ES-I3 (cell line): ENCODE measurements around the gene SLC9A3.

Source experiments
- H3K36me3 ChIP-seq: 2 replicates; pipeline ENCODE4 v1.6.1; 2013; ENCODE audit warnings: mild to moderate bottlenecking, low read length, control low read depth, moderate library complexity; ENCODE audit not compliant: insufficient read depth
- H3K4me1 ChIP-seq: 2 replicates; pipeline ENCODE4 v1.6.1; 2013; ENCODE audit warnings: mild to moderate bottlenecking, control low read depth, low read length; ENCODE audit not compliant: insufficient read depth
- H3K9ac ChIP-seq: 2 replicates; pipeline ENCODE4 v1.6.1; 2013; ENCODE audit warnings: low read depth, mild to moderate bottlenecking, low read length, moderate library complexity
- H3K9me3 ChIP-seq: 2 replicates; pipeline ENCODE4 v1.6.1; 2013; ENCODE audit warnings: mild to moderate bottlenecking, low read length, moderate library complexity; ENCODE audit not compliant: control insufficient read depth, insufficient read depth

Gene SLC9A3

GRCh38 chr5:538271-538771 lies 14.1 kb upstream of the SLC9A3 start:
- H3K9me3 ChIP-seq = no peaks in the 10 kb centered on the region
- H3K4me1 ChIP-seq = no peaks in the 10 kb centered on the region
- no peak overlapping the region for H3K9ac ChIP-seq
- no peaks in the 10 kb centered on the region for H3K36me3 ChIP-seq

- Histone ChIP-seq H3K9me3 (no peaks in the 10 kb centered on the region), H3K9ac (no peak overlapping the region), H3K4me1 (no peaks in the 10 kb centered on the region), H3K36me3 (no peaks in the 10 kb centered on the region)
Measured at GRCh38 chr5:537621-538071, 13.4 kb upstream of the SLC9A3 start.

DNA sequence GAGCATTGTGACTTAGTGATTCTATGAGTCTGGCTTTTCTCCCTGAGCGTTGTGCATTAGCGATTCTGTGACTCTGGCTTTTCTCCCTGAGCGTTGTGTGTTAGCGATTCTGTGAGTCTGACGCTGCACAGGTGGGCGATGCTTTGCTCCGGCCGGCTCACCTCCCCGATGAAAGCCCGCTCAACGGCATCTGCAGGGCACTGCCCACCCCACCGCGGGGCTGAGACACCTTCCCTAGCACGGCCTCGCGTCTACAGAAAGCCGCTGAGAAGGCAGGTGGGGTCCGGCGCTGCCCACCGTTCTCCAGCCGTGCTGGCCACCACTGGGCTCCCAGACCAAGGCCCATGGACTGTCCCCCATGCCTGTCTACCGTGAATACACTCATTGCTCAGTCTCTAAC lies 12.8 kb upstream of the SLC9A3 start:
- Histone ChIP-seq H3K9ac (no peak overlapping the region), H3K36me3 (no peaks in the 10 kb centered on the region), H3K4me1 (no peaks in the 10 kb centered on the region), H3K9me3 (no peaks in the 10 kb centered on the region)

DNA sequence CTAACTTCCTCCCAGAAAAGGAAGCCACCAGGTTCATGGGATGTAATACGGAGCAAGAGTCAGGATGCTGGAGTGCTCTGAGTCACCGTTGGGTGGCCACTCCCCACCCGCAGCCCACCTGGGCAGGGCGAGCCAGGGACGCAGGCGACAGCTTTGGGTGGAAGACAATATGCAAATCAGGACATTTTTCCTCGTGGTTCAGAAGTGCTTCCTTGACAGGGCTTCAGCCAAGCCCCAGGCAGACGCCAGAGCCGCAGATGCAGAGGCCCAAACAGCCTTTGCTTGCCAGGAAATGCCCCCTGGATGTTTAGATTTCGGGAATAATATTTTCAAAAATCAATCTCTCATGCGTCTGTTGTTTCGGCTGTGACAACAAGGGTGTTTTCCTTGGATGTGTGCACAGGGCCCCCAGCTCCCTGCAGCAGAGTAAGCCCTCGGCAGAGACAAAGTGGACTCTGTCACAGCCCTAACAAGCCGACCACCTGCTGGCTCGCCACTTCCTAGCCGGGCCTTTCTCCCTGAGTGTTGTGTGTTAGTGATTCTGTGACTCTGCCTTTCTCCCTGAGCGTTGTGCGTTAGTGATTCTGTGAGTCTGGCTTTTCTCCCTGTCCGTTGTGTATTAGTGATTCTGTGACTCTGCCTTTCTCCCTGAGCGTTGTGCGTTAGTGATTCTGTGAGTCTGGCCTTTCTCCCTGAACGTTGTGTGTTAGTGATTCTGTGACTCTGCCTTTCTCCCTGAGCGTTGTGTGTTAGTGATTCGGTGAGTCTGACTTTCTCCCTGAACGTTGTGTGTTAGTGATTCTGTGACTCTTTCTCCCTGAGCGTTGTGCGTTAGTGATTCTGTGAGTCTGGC lies 11.8 kb upstream of the SLC9A3 start:
- Histone ChIP-seq H3K36me3 (no peaks in the 10 kb centered on the region), H3K4me1 (no peaks in the 10 kb centered on the region), H3K9ac (no peak overlapping the region), H3K9me3 (no peaks in the 10 kb centered on the region)

DNA sequence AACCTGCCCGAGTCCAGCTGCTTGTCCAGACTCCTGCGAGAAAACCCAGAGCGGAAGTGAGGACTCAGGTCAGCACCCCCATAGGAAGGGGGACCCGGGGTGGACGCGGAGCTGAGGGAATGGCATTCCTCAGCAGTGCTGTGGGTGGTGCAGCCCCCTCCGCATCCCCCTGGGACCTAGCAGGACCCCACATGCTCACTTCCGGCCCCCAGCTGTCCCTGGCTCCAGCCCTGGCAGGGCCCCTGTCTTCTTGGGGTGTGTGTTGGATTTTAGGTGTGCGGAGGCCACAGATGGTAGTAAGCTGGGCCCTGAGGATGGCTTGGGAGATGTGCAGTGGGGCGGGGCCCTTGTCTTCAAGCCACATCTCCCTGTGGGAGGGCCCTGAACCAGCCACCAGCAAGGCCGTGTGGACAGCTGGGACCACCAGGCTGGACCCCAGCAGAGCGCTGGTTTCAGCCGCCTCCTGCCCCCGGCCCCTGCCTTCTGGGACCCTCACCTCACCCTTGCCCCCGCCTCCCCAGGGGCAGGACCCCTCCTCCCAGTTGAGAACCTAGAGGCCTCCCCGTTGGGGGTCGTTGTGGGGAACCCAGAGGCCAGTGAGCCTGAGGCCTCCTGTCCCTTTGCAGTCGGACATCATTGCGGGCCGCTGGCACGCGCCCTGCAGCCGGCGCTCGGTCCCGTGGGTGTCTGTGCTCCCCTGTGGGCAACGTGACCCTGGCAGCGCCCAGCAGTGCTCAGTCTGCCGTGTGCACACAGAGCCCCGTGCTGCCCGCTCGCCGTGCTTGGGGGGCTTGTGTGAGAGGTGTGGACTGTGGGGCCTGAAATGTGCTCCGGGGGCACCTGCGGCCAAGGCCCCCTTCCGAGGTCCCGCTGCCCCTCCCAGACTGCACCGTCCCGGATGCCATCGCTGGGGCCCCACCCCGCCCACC lies 10.8 kb upstream of the SLC9A3 start:
- H3K9ac ChIP-seq = no peak overlapping the region
- H3K9me3 ChIP-seq = no peaks in the 10 kb centered on the region
- no peaks in the 10 kb centered on the region for H3K36me3 ChIP-seq
- no peaks in the 10 kb centered on the region for H3K4me1 ChIP-seq

- H3K9me3 ChIP-seq = no peaks in the 10 kb centered on the region
- no peak overlapping the region for H3K9ac ChIP-seq
Measured at GRCh38 chr5:533955-534742, 9.9 kb upstream of the SLC9A3 start.

GRCh38 chr5:533243-533954 lies 9.2 kb upstream of the SLC9A3 start:
- Histone ChIP-seq H3K4me1 (no peaks in the 10 kb centered on the region), H3K36me3 (no peaks in the 10 kb centered on the region), H3K9me3 (no peaks in the 10 kb centered on the region), H3K9ac (no peak overlapping the region)

More at GRCh38 chr5:533955-534742, 9.9 kb upstream of the SLC9A3 start:
- no peaks in the 10 kb centered on the region for H3K4me1 ChIP-seq
- no peaks in the 10 kb centered on the region for H3K36me3 ChIP-seq

DNA sequence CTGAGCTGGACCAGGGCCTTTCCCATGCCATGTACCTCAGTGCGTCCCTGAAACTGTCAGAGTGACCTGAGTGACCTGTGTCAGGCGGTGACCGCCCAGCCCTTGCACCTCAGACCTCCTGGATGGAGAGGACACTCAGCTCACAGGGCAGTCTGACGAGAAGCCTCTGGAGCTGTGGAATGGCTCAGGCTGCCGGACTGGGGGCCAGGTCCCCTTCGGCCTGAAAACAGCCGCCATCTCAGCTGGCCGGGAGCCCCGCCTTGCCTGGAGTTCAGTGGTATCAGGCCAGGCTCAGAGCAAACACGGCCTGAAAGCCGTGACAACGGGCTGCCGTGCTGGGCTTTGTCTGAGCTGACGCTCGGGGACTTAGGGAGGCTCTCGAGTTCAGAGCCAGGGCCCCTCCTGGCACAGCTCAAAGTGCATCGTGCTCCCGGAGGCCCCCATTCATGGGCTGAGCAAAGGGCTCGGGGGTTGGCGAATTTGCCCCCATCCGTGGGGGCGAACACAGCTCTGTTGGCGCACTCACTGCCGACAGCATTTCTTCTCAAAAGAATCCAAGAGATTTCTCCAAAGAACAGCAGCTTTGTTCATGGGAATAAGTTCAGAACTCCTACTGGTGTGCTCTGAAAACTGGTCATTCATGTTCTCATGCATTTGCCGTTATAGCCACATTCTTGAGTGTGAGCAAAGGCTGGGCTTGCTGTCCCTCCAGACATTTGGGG lies 8.4 kb upstream of the SLC9A3 start:
- Histone ChIP-seq H3K36me3 (no peaks in the 10 kb centered on the region), H3K9me3 (no peaks in the 10 kb centered on the region), H3K9ac (no peak overlapping the region), H3K4me1 (no peaks in the 10 kb centered on the region)

GRCh38 chr5:531749-532315 lies 7.6 kb upstream of the SLC9A3 start:
- Histone ChIP-seq H3K9me3 (no peaks in the 10 kb centered on the region), H3K9ac (no peak overlapping the region), H3K4me1 (no peaks in the 10 kb centered on the region), H3K36me3 (no peaks in the 10 kb centered on the region)

DNA sequence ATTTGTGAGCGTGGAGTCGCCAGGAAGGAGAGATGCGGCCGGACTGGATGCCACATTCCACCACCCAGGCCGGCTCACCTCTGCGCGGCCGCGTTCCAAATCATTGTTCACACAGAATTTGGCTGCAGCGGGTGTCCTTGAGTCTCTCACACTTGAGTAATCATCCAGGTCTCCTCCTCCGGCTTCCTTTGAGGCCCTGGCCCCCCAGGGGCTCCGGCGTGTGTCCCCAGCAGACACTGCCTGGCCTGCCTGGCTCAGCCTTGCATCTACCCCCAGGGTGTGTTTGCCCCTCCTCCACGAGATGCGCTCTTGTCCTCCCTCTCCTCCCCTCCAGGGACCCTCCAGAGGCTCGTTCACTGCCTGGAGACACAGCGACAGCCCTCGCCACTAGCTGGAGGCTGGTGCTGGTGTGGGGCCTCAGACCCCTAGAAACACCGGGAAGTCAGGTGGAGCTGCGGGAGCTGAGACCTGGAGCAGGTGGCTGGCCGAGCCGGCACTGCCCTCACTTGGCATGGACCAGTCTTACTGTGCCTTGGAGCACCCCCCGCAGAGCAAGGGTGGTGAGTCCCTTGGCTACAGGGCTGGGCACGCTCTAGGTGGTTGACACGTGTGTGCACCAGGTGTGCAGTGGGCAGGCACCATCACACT lies 7.0 kb upstream of the SLC9A3 start:
- H3K9me3 ChIP-seq = no peaks in the 10 kb centered on the region
- H3K9ac ChIP-seq = no peak overlapping the region
- no peaks in the 10 kb centered on the region for H3K4me1 ChIP-seq
- H3K36me3 ChIP-seq = no peaks in the 10 kb centered on the region

DNA sequence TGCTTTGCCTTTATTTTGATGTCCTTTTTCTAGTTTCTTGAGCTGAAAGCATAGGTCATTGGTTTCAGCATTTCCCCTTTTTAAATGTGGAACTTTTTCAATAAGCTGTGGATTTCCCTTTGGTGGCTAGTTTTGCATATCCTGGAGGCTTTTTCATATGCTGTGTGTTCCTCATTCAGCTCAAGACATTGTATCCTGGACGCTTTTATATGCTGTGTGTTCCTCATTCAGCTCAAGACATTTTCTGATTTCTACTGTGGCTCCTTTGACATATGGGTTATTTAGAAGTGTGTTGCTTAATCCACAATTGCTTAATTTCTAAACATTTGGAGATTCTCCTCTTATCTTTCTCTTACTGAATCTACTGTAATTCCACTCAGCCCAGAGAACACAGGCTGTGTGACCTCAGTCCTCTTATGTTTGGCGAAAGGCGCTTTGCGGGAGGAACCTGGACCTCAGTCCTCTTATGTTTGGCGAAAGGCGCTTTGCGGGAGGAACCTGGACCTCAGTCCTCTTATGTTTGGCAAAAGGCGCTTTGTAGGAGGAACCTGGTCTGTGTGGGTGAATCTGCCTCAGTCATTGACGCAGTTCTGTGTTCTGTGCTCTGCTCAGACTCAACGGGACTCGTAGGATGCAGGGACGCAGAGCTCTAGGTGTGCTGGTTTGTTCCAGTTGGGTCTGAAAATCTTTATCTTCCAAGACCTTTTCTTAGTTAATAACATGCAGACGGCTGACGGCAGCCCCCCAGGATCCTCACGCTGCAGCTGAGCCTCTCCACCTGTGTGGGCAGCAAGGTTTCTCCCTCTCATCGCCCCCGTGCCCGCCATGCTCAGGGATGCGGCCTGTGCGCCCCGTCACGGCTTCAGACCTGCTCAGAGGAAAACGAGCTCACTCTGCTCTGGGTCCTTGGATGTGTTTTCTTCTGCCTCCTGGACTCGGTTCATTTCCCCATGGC lies 6.0 kb upstream of the SLC9A3 start:
- Histone ChIP-seq H3K9ac (no peak overlapping the region), H3K4me1 (no peaks in the 10 kb centered on the region), H3K9me3 (no peaks in the 10 kb centered on the region), H3K36me3 (no peaks in the 10 kb centered on the region)
